ENCODE data around the gene SLC30A3.
A peak's percentile ranks its signal among the peaks of the same experiment; 100 is the strongest.

Gene SLC30A3

GRCh38 chr2:27225526-27225925 lies 37.3 kb downstream of the SLC30A3 start:
- DNase-seq, result no peak

- no peak for DNase-seq
Measured at GRCh38 chr2:27223416-27223815, 39.4 kb downstream of the SLC30A3 start.

DNA sequence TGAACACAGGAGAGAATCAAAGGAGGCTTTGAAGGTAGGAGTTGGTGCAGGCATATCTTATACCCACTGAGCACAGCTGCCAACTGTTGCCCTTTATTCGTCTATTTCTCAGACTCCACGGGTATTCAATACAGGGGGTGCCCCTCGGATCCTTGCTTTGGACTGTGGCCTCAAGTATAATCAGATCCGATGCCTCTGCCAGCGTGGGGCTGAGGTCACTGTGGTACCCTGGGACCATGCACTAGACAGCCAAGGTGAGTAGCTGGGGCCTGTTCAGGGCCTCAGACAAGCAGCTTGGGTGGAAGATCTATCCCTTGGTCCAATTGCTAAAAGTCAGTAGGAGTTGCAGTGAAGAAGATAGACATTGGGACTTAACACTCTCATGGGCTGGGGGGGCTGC lies 40.4 kb downstream of the SLC30A3 start:
- no peak for DNase-seq

- no peak for DNase-seq
Measured at GRCh38 chr2:27221166-27221565, 41.7 kb downstream of the SLC30A3 start.

DNA sequence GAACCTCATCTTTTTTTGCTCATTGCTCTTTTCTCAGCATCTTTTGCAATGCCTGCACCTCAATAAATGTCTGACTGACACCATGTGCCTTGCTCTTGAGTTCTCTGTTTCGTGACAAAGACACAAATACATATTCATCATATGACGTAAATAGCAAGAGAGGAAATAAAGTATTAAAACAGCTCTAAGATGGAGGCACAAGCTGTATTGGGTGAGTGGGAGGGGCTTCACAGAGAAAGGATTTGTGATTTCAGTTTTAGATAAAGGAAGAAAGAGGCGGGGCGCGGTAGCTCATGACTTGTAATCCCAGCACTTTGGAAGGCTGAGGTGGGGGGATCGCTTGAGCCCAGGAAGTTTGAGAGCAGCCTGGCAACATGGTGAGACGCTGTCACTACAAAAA lies 42.8 kb downstream of the SLC30A3 start:
- no peak for DNase-seq

- no peak for DNase-seq
Measured at GRCh38 chr2:27219091-27219490, 43.8 kb downstream of the SLC30A3 start.

- DNase-seq, result no peak
Measured at GRCh38 chr2:27218614-27219013, 44.2 kb downstream of the SLC30A3 start.

DNA sequence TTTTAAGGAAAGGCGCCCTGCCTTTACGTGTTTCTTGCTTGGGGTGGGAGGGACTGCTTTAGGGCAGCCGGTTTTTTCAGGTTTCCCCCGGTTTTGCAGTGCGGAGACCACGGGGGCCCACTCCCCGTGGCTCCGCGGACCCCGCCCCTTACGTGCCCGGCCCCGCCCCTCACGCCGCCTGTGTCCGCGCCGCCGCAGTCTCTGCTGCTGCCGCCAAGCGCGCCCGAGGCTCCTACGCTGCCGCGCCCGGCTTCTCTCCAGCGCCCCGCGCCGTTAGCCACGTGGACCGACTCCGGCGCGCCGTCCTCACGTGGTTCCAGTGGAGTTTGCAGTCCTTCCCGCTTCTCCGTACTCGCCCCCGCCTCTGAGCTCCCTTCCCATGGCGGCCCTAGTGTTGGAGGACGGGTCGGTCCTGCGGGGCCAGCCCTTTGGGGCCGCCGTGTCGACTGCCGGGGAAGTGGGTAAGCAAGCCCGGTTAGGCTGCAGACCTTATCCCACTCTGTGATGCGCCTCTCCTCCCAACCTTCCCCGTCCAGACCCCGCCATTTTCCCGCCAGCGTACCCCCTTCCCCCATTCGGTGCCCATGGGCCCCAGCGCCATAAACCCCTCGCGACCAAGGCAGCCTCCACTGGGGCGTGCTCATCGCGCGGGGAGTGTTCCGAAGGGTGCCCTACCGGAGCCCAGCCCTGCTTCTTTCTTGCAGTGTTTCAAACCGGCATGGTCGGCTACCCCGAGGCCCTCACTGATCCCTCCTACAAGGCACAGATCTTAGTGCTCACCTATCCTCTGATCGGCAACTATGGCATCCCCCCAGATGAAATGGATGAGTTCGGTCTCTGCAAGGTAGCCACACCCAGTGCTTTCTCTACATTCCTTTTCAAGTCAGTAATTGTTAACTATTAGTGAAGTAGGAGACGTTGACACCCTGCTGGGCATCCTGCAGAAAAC lies 45.4 kb downstream of the SLC30A3 start, which contains the start of gene CAD:
CAD (plus strand) TSS at position 197 of the 949 bp plus-strand sequence; CDS start at position 380, 183 bp downstream.
- DNase-seq, result peak; percentile 94

- no peak for DNase-seq
Measured at GRCh38 chr2:27216416-27217137, 46.3 kb downstream of the SLC30A3 start.

DNA sequence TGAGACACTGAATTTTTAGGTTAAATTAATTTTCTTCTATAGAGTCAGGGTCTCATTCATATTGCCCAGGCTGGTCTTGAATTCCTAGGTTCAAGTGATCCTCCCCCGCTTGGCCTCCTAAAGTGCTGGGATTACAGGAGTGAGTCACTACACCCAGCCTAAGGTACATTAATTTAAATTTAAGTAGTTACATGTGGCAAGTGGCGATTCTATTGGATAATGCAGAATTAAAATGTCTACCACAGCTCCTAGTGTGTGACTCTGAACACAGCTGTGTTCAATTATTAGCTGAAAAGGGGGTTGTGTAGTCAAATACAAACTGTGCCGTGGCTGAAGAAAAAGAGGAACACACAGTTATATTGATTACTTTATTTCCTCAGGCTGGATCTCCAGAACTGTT lies 47.9 kb downstream of the SLC30A3 start:
- no peak for DNase-seq

DNA sequence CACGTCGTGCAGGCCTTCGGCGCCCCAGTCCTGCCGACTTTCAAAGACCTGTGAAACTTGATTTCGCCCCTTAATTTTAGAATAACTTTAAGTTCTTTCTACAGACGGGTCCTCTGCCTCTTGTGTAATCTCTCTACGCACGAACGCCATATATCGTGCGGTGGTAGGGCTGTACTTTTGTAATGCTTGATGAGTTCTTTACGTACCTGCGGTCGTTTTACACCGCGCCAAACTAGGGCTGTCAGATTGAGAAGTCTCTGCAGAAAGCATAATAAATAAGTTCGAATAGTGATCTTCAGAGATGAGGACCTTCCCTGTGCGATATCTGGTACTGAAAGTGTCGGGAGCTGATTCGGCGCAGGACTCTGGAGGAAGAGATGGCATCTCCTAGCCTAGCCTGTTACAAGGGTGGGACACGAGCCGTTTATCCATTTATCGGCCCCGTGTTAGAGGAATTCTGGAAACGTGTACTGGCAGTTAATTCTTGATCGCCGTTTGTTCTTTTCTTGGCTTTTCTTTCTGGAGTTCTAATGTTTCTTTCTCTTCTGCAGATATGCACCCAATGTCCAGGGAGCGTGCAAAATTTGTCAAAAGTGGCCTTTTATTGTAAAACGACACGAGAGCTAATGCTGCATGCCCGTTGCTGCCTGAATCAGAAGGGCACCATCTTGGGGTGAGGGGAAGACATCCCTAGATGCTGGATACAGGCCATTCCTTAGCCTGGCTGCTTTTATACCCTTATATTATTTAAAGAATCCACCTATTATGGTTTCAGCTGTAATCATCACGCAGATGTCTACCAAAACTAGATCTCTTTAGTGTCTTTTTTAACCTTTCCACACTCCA lies 50.0 kb downstream of the SLC30A3 start:
- no peak for DNase-seq

DNA sequence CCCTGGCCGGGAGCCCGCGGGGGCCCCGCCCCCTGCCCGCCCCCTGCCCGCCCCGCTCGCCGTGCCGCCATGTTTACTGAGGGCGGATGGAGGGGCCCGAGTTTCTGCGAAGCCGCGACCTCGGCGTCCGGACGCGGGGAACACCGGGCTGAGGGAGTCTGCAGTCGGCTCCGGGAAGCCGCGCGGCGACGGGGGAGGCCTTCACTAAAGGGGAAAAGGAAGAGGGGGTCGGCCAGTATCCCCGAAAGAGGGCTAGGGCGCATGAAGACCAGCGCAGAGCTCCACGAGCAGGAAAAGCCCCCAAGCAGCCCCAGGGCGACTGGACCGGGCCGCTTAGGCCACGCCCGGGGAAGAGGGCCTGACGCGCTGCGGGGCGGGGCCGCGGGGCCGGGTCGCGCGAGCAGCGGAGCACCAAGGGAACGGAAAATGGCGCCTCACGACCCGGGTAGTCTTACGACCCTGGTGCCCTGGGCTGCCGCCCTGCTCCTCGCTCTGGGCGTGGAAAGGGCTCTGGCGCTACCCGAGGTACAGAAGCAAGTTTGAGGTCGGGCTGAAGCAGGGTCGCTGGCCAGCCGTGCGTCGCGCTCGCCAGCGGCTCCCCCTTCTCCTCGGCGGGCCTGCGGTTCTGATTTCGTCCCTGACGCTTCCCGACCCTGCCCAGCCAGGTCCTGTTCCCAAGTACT lies 50.8 kb downstream of the SLC30A3 start, which contains the start of the genes ATRAID and SLC5A6:
ATRAID (plus strand) TSS at position 99 of the 683 bp plus-strand sequence; CDS start at position 427, 328 bp downstream.
SLC5A6 (minus strand) TSS at position 326 of the 683 bp plus-strand sequence. CDS start 4,618 bp downstream, outside the sequence.
- DNase-seq, result peak; percentile 92

DNA sequence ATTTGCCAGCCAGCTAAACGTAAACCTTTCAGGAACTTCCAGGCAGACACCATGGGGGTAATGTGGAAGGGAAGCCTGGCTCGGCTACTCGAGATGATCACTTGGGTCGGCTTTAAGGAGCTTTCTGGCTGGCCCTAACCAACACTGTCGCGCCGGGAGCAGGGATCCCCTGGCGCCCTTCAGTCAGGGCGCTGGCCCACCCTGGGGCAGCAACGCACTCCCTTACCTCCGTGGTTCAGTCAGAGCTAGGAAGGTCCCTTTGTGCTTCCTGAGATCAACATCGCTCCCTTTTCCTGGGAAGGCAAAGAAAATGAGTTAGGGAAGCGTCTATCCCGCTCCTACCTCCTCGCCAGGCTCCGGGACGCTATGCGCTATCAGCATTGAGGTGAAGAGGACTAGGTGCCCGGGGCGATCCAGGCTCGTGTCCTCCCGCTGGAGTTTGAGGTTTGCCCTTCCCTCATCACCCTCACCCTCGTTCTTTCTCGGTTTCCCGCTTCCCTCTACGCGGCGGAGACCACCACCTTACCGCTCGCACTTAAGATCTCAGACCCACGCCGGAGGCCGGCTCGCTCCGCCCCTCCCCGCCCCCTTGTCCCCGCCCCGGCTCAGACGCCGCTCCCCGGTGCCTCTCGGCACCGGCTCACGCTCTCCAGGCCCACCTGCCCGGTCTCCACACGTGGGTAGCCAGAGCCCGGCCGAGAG lies 51.5 kb downstream of the SLC30A3 start:
- no peak for DNase-seq

DNA sequence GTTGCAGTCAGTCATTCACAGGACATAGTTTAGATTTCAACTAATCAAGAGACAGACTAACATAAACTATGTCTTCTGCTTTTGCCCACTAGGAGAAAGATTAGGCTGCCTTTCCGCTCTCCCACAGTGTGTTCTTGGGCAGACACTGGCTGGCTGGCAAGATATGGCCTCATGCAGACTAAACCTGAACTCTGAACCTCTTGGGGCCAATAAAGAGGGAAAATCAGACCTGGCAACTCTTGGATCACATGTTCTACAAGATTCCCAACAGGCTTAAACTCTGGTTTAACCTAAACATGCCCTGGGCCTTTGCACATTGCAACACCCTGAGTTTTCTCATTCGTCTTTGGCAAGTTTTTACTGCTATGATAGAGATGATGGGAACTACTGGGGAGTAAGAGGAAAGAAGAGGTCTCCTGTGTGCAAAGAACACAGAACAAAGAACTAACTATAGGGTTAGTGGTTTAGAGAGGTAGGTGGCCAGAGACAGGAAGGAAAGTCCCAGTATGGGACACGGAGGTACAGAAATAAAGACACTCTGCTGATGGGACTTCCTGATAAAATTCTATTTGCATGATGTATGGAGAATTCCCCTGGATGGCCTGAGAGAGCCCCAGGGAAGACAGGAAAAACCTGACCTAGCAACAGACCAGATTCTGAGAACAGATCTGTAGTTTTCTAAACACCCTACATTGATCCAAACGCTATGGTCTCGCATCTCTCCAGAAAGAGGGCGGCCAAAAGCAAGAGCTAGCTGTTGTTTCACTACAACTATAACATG lies 53.0 kb downstream of the SLC30A3 start:
- DNase-seq, result no peak

DNA sequence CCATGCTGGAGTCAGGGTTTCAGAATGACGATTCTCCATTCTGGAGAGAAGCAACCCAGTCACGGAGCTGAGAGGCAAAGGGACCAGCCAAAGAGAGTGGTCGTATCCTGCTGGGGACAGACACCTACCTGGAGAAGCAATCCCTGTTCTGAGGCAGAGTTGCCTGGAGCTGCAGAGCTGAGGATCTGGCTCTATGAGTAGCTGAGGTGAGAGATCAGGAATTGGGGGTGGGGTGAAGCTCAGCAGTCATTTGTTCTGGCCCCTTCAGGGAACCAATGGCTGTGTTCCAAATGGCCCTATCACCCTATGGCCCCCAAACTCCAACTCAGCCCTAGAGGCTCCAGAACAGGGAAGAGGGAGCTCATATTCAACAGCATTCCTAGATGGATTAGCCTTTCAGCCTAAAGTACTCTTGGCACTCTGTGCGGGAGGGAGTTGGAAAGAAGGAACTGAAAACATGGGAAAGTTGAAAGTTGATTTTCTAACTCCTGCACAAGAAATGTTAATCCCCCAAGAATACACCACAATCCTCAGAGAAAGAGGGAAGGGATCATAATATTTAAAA lies 54.3 kb downstream of the SLC30A3 start:
- DNase-seq, result no peak

- DNase-seq, result no peak
Measured at GRCh38 chr2:27206346-27206745, 56.5 kb downstream of the SLC30A3 start.

- DNase-seq, result no peak
Measured at GRCh38 chr2:27205206-27205605, 57.6 kb downstream of the SLC30A3 start.

DNA sequence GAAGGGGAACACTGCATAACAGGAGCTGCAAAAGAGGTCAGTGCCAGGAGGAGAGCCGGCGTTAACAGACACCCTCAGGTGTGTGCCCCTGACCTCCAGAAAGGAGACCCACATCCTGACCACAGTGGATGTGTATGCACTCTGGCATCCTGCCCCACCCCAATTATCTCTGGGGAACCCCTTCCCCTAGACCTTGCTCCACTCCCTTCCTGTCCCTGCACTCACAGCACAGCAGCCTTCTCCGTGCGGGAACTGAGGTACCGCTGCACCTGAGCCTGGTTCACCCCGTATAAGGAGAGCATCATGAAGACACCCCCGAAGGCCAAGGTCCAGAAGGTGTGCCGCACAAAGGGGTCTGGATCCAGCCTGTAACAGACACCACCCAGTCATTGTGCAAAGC lies 58.3 kb downstream of the SLC30A3 start:
- no peak for DNase-seq

DNA sequence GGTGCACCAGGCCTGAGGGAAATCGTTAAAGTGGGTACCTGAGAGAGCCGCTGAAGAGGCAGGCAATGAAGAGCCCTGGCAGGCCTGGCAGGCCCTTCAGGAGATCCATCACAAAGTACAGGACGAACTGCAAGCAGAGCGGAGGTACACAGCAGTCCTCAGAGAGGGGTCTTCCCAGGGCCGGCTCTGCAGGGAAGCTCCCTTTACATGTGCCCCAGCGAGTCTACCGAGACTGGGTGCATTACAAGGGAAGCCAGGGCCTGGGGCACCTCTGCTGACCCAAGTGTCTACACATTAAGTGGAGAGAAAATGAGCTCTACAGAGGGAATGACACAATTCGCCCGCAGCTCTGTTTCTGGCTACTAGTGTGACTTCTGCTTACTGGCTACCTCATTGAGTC lies 59.1 kb downstream of the SLC30A3 start:
- no peak for DNase-seq

Measured in stimulated activated CD4-positive, alpha-beta T cell treated with anti-CD3 and anti-CD28 coated beads, Interleukin-15, amount 100 ng/mL, for 24 hours (primary cell).